Endothelial cell of umbilical vein (primary cell): ENCODE measurements around the gene PPP1R9A. TPM values are rescaled to one million over a fixed set of nuclear protein-coding genes. Genes with fewer than 3 reads are reported as not detected.

Experiments
- BruUV-seq: library from RNA; stranded (reverse); fragments of 400-500 nt; replicated peaks from 2 replicates; lab custom pipeline; 2021; lab: Mats Ljungman, UMichigan
- CTCF ChIA-PET: fragments of 300-600, 350-600 bp; sonication (Branson Sonifier 250); formaldehyde crosslinking; loops from one replicate; lab custom pipeline; 2021; ENCODE audit warnings: antibody characterized with exemption, inconsistent platforms; lab: Charles Lee
- POLR2A ChIA-PET: fragments of 300-600, 350-600 bp; sonication (Branson Sonifier 250); formaldehyde crosslinking; loops from one replicate; lab custom pipeline; 2021; ENCODE audit warnings: antibody characterized with exemption, inconsistent platforms; lab: Charles Lee
- DNase-seq: peaks from one replicate; pipeline ENCODE4 v3.0.0-alpha.2; 2011; ENCODE audit warnings: low read depth, low spot score
- FAIRE-seq: peaks from 2 replicates; lab custom pipeline; 2011; peaks lifted over from hg19 to GRCh38; lab: Jason Lieb, UNC
- H2AFZ ChIP-seq: 2 replicates; pipeline ENCODE4 v1.6.0; 2012; ENCODE audit warnings: low read depth, low read length, control low read depth, inconsistent platforms
- H3K27ac ChIP-seq: 2 replicates; pipeline ENCODE4 v1.5.1; 2011; ENCODE audit warnings: low read depth, mild to moderate bottlenecking, control low read depth, low read length, moderate library complexity; ENCODE audit not compliant: insufficient read depth
- H3K27me3 ChIP-seq, 2 experiments: 2 replicates each; pipeline versions ENCODE4 v1.6.0 to v1.6.1; 2011; ENCODE audit warnings: low read length in 2 of 2, mixed read lengths in 1 of 2; ENCODE audit not compliant: control insufficient read depth in 2 of 2, insufficient read depth in 2 of 2
- H3K36me3 ChIP-seq, 2 experiments: 2 replicates in 1 of 2; 3 replicates in 1 of 2; pipeline ENCODE4 v1.5.1; 2011; ENCODE audit warnings: low read length in 2 of 2, mild to moderate bottlenecking in 1 of 2, moderate library complexity in 1 of 2; ENCODE audit not compliant: control insufficient read depth in 2 of 2, insufficient read depth in 2 of 2; ENCODE audit errors: extremely low read depth in 1 of 2
- H3K4me1 ChIP-seq: 3 replicates; pipeline ENCODE4 v1.5.1; 2011; ENCODE audit warnings: mild to moderate bottlenecking, low read length; ENCODE audit not compliant: control insufficient read depth, insufficient read depth; ENCODE audit errors: extremely low read depth
- H3K4me2 ChIP-seq: 2 replicates; pipeline ENCODE4 v1.6.1; 2011; ENCODE audit warnings: low read length, control low read depth, mixed read lengths; ENCODE audit not compliant: insufficient read depth
- H3K4me3 ChIP-seq, 3 experiments: fragments of 200-600 bp in 1 of 3; sonication (generic), shearing (Covaris generic) in 1 of 3; replicated peaks in 1 of 3; 2 replicates each; pipeline ENCODE4 v1.5.1; 2011 to 2016; ENCODE audit warnings: control low read depth in 3 of 3, low read length in 3 of 3, mild to moderate bottlenecking in 2 of 3, inconsistent platforms in 1 of 3, low read depth in 1 of 3, moderate library complexity in 1 of 3; ENCODE audit not compliant: insufficient read depth in 1 of 3
- H3K79me2 ChIP-seq: 2 replicates; pipeline ENCODE4 v1.6.0; 2012; ENCODE audit warnings: low read length, inconsistent platforms; ENCODE audit not compliant: control insufficient read depth, insufficient read depth
- H3K9ac ChIP-seq: replicated peaks from 2 replicates; pipeline ENCODE3; 2011; ENCODE audit warnings: low read length, control low read depth; ENCODE audit not compliant: insufficient read depth; ENCODE audit errors: extremely low read depth
- H3K9me1 ChIP-seq: replicated peaks from 3 replicates; pipeline ENCODE4 v1.6.0; 2011; ENCODE audit warnings: mild to moderate bottlenecking, low read length; ENCODE audit not compliant: control insufficient read depth, insufficient read depth; ENCODE audit errors: extremely low read depth
- H3K9me3 ChIP-seq: replicated peaks from 2 replicates; pipeline ENCODE4 v1.5.1; 2012; ENCODE audit warnings: low read length, inconsistent platforms; ENCODE audit not compliant: control insufficient read depth, insufficient read depth
- H4K20me1 ChIP-seq: replicated peaks from 2 replicates; pipeline ENCODE3; 2011; ENCODE audit warnings: mild to moderate bottlenecking, low read length; ENCODE audit not compliant: control insufficient read depth, insufficient read depth; ENCODE audit errors: extremely low read depth
- CTCF ChIP-seq, 2 donors: IDR thresholded peaks; 1 replicate in 1 of 2; 2 replicates in 1 of 2; pipeline ENCODE4 v1.5.1; 2011; ENCODE audit warnings: low read length in 2 of 2, mild to moderate bottlenecking in 2 of 2, moderate library complexity in 2 of 2, control low read depth in 1 of 2, inconsistent platforms in 1 of 2, low read depth in 1 of 2; ENCODE audit not compliant: insufficient read depth in 1 of 2; ENCODE audit errors: extremely low read depth in 1 of 2
- FOS ChIP-seq: IDR thresholded peaks from 2 replicates; pipeline ENCODE4 v1.6.1; 2011; ENCODE audit warnings: mild to moderate bottlenecking, low read length, moderate library complexity, borderline replicate concordance; ENCODE audit not compliant: insufficient read depth
- GATA2 ChIP-seq: IDR thresholded peaks from 2 replicates; pipeline ENCODE4 v1.7.0; 2011; ENCODE audit warnings: low read depth, mild to moderate bottlenecking, moderate library complexity, mixed read lengths, low read length; ENCODE audit not compliant: insufficient read length, insufficient read depth
- JUN ChIP-seq: IDR thresholded peaks from 2 replicates; pipeline ENCODE4 v1.6.1; 2011; ENCODE audit warnings: borderline replicate concordance, low read depth; ENCODE audit not compliant: insufficient read length, insufficient read depth
- MAX ChIP-seq: IDR thresholded peaks from 2 replicates; pipeline ENCODE4 v1.6.1; 2011; ENCODE audit not compliant: insufficient read depth, insufficient read length
- MYC ChIP-seq: IDR thresholded peaks from one replicate; pipeline ENCODE4 v1.6.1; 2011; ENCODE audit warnings: mild to moderate bottlenecking, low read depth, low read length
- POLR2A ChIP-seq: IDR thresholded peaks from 2 replicates; pipeline ENCODE4 v1.6.1; 2012; ENCODE audit warnings: low read depth, mild to moderate bottlenecking, control low read depth, low read length
- dilution Hi-C: fragments of 300-500 bp; cut with MboI; formaldehyde crosslinking; loops from one replicate; pipeline ENCODE4 v1.15.0; 2019; ENCODE audit warnings: low sequenced_read_pairs; ENCODE audit not compliant: extremely low pct_ligation_motif_present
- intact Hi-C: fragments of 100-400 bp; cut with micrococcal nuclease; formaldehyde crosslinking; loops from one replicate; pipeline ENCODE4 v1.10.0; 2022
- polyA plus RNA-seq, 4 experiments: library from polyadenylated mRNA; depleted of rRNA in 3 of 4; stranded (reverse) in 3 of 4; unstranded in 1 of 4; fragments of >200 nt; gene quantifications; 2 replicates each; pipeline versions ENCODE4 v1.2.1 to v1.2.3, GENCODE V29; 2011 to 2012; ENCODE audit warnings: missing spikeins in 1 of 4
- total RNA-seq: library from RNA; stranded (reverse); gene quantifications from 2 replicates; pipeline ENCODE4 v1.2.3, GENCODE V29; 2021

Gene PPP1R9A
- total and polyA plus RNA-seq, 2 donors (not counting 3 experiments of a cell fraction or from before 2014, with no cell fraction given) = 0.50 to 3.0 TPM

GRCh38 chr7:95095966-95096540 lies 188.7 kb downstream of the PPP1R9A start:
- H4K20me1 ChIP-seq = no peaks in the 10 kb centered on the region
- dilution Hi-C loops = no loop called here
- CTCF ChIA-PET = no interaction called here
- H3K27ac ChIP-seq = no peak overlapping the region
- FAIRE-seq (no peak), DNase-seq (no peak)
- no peak overlapping the region for H2AFZ ChIP-seq
- H3K27me3 ChIP-seq = no peaks in the 10 kb centered on the region
- H3K4me2 ChIP-seq = no peak overlapping the region
- POLR2A ChIA-PET = no interaction called here
- BruUV-seq = no TSS peak
- TF ChIP-seq MYC = no peak
- TF ChIP-seq JUN = no peak
- no peak for TF ChIP-seq CTCF (IDR thresholded peaks at IDR 0.05; ENCODE audit: extremely low read depth in 1 of 2, insufficient read depth in 1 of 2, low read depth in 1 of 2, low read length in 2 of 2)
- no peak for TF ChIP-seq MAX
- no peaks in the 10 kb centered on the region for H3K4me1 ChIP-seq
- no peak overlapping the region for H3K4me3 ChIP-seq
- no peaks in the 10 kb centered on the region for H3K9me3 ChIP-seq
- H3K9ac ChIP-seq = no peak overlapping the region
- H3K9me1 ChIP-seq = no peaks in the 10 kb centered on the region
- intact Hi-C loops = no loop called here
- H3K36me3 ChIP-seq = no peaks in the 10 kb centered on the region
- H3K79me2 ChIP-seq = no peaks in the 10 kb centered on the region

- H2AFZ ChIP-seq = no peak overlapping the region
- H4K20me1 ChIP-seq = no peaks in the 10 kb centered on the region
- no peak for DNase-seq
- dilution Hi-C loops (no loop called here), intact Hi-C loops (no loop called here)
- no peak overlapping the region for H3K4me3 ChIP-seq
- no peaks in the 10 kb centered on the region for H3K9me1 ChIP-seq
- H3K9ac ChIP-seq = no peak overlapping the region
- H3K4me1 ChIP-seq = no peaks in the 10 kb centered on the region
- H3K36me3 ChIP-seq = no peaks in the 10 kb centered on the region
- no peaks in the 10 kb centered on the region for H3K79me2 ChIP-seq
- no peak overlapping the region for H3K4me2 ChIP-seq
- no peaks in the 10 kb centered on the region for H3K27me3 ChIP-seq
- no peaks in the 10 kb centered on the region for H3K9me3 ChIP-seq
- FAIRE-seq = no peak
- POLR2A ChIA-PET = no interaction called here
- BruUV-seq = no TSS peak
- CTCF ChIA-PET = no interaction called here
- TF ChIP-seq CTCF (IDR thresholded peaks at IDR 0.05; ENCODE audit: extremely low read depth in 1 of 2, insufficient read depth in 1 of 2, low read depth in 1 of 2, low read length in 2 of 2) = no peak
- TF ChIP-seq FOS = no peak
- no peak for TF ChIP-seq GATA2
- TF ChIP-seq POLR2A = no peak
- TF ChIP-seq MYC = no peak
- H3K27ac ChIP-seq = no peak overlapping the region
Measured at GRCh38 chr7:95097291-95097690, 189.9 kb downstream of the PPP1R9A start.
